GM23338 (cell line): ENCODE results near the gene LYPD4. TPM values are rescaled to one million over a fixed set of nuclear protein-coding genes. Genes with fewer than 3 reads are reported as not detected.

Experiments used
- ATAC-seq: fragments of 200-7000 bp; cut with Tn5 transposase; 3 replicates; pipeline ENCODE4 v1.9.1; 2020
- DNase-seq: peaks from one replicate; pipeline ENCODE4 v3.0.0-alpha.2; 2015; ENCODE audit warnings: low spot score
- H2AFZ ChIP-seq: fragments of 200-600 bp; sonication (generic); 2 replicates; pipeline ENCODE4 v1.8.0; 2016; ENCODE audit warnings: antibody characterized with exemption, mild to moderate bottlenecking, moderate library complexity
- H3F3A ChIP-seq: fragments of 200-600 bp; sonication (generic); replicated peaks from 2 replicates; pipeline ENCODE4 v1.8.0; 2017; ENCODE audit warnings: antibody characterized with exemption, mixed run types, low read depth
- H3K27ac ChIP-seq: fragments of 200-600 bp; sonication (generic); 2 replicates; pipeline ENCODE4 v1.6.1; 2016; ENCODE audit warnings: low read depth
- H3K27me3 ChIP-seq: fragments of 200-600 bp; sonication (generic); 2 replicates; pipeline ENCODE4 v1.8.0; 2016; ENCODE audit warnings: mild to moderate bottlenecking, mixed run types, moderate library complexity; ENCODE audit not compliant: insufficient read depth
- H3K36me3 ChIP-seq: fragments of 200-600 bp; sonication (generic); 2 replicates; pipeline ENCODE4 v1.8.0; 2016; ENCODE audit warnings: mild to moderate bottlenecking; ENCODE audit not compliant: insufficient read depth
- H3K4me1 ChIP-seq: fragments of 200-600 bp; sonication (generic); 2 replicates; pipeline ENCODE4 v1.8.0; 2016; ENCODE audit warnings: mild to moderate bottlenecking, moderate library complexity; ENCODE audit not compliant: insufficient read depth
- H3K4me2 ChIP-seq: fragments of 200-600 bp; sonication (generic); 2 replicates; pipeline ENCODE4 v1.7.1; 2017; ENCODE audit warnings: mixed run types
- H3K4me3 ChIP-seq: fragments of 200-600 bp; sonication (generic); 2 replicates; pipeline ENCODE4 v1.6.1; 2016; ENCODE audit warnings: mixed run types
- H3K79me2 ChIP-seq: fragments of 200-600 bp; sonication (generic); replicated peaks from 2 replicates; pipeline ENCODE4 v1.8.0; 2017; ENCODE audit warnings: mild to moderate bottlenecking; ENCODE audit not compliant: insufficient read depth
- H3K9me2 ChIP-seq: fragments of 200-600 bp; sonication (generic); 2 replicates; pipeline ENCODE4 v1.8.0; 2017; ENCODE audit not compliant: insufficient read depth
- H4K20me1 ChIP-seq: fragments of 200-600 bp; sonication (generic); replicated peaks from 2 replicates; pipeline ENCODE4 v1.8.0; 2017; ENCODE audit warnings: mild to moderate bottlenecking; ENCODE audit not compliant: insufficient read depth
- H3K27ac Mint-ChIP-seq: 2 replicates; pipeline ENCODE4 v1.8.0; 2020; ENCODE audit warnings: inconsistent platforms, mild to moderate bottlenecking, moderate library complexity, mixed read lengths
- H3K27me3 Mint-ChIP-seq: 3 replicates; pipeline ENCODE4 v1.8.0; 2022; ENCODE audit warnings: low read depth, mild to moderate bottlenecking, moderate library complexity, mixed read lengths, inconsistent platforms; ENCODE audit not compliant: insufficient read depth, poor library complexity
- H3K36me3 Mint-ChIP-seq: 3 replicates; pipeline ENCODE4 v1.8.0; 2021; ENCODE audit warnings: low read depth, mild to moderate bottlenecking, inconsistent platforms, moderate library complexity, mixed read lengths
- H3K4me1 Mint-ChIP-seq: 3 replicates; pipeline ENCODE4 v1.8.0; 2020; ENCODE audit warnings: mild to moderate bottlenecking, inconsistent platforms, mixed read lengths
- H3K4me3 Mint-ChIP-seq: 3 replicates; pipeline ENCODE4 v1.8.0; 2021; ENCODE audit warnings: moderate library complexity, mild to moderate bottlenecking, inconsistent platforms, mixed read lengths
- H3K9me3 Mint-ChIP-seq: 3 replicates; pipeline ENCODE4 v1.8.0; 2020; ENCODE audit warnings: moderate library complexity, mild to moderate bottlenecking, inconsistent platforms, mixed read lengths
- CREB1 ChIP-seq: fragments of 250-450 bp; sonication (Bioruptor Pico); IDR thresholded peaks from 2 replicates; pipeline ENCODE4 v1.5.0; 2020; ENCODE audit warnings: low read depth, mild to moderate bottlenecking, moderate library complexity
- ETS1 ChIP-seq: IDR thresholded peaks from 2 replicates; pipeline ENCODE4 v1.6.1; 2016; ENCODE audit warnings: antibody characterized with exemption
- EZH2 ChIP-seq: fragments of 200-600 bp; sonication (generic); IDR thresholded peaks from one replicate; pipeline ENCODE4 v1.8.0; 2017; ENCODE audit warnings: antibody characterized with exemption, mild to moderate bottlenecking, low read depth; ENCODE audit not compliant: unreplicated experiment
- EZH2phosphoT487 ChIP-seq: fragments of 200-600 bp; sonication (generic); IDR thresholded peaks from one replicate; pipeline ENCODE4 v1.8.1; 2018; ENCODE audit warnings: antibody characterized with exemption; ENCODE audit not compliant: unreplicated experiment
- JUNB ChIP-seq: IDR thresholded peaks from one replicate; pipeline ENCODE4 v1.6.1; 2016; ENCODE audit warnings: antibody characterized with exemption; ENCODE audit not compliant: unreplicated experiment
- NANOG ChIP-seq: IDR thresholded peaks from 2 replicates; pipeline ENCODE4 v1.6.1; 2016; ENCODE audit warnings: antibody characterized with exemption, borderline replicate concordance
- POLR2AphosphoS5 ChIP-seq: IDR thresholded peaks from 2 replicates; pipeline ENCODE4 v1.6.1; 2016; ENCODE audit warnings: antibody characterized with exemption, low read depth
- STAT1 ChIP-seq: IDR thresholded peaks from one replicate; pipeline ENCODE4 v1.6.1; 2016; ENCODE audit warnings: antibody characterized with exemption; ENCODE audit not compliant: unreplicated experiment
- polyA plus RNA-seq: library from polyadenylated mRNA; unstranded; fragments of >200 nt; fragmentation: Nextera tagmentation; extraction: Ambion mirVana; gene quantifications from 2 replicates; pipeline ENCODE4 v1.2.1, GENCODE V29; 2016
- total RNA-seq: library from RNA; depleted of rRNA; stranded (reverse); fragments of >200 nt; shearing (Covaris generic); gene quantifications from 2 replicates; pipeline ENCODE4 v1.2.3, GENCODE V29; 2014
- TF ChIP-seq, protein P1 (sequence below), 2 experiments: fragments of 200-600 bp in 1 of 2; sonication (generic) in 1 of 2; conservative IDR thresholded peaks; 2 replicates each; pipeline versions ENCODE4 v1.5.1 to v1.6.1; 2016 to 2017; ENCODE audit warnings: antibody characterized with exemption in 2 of 2, low read depth in 2 of 2, mild to moderate bottlenecking in 2 of 2, moderate library complexity in 1 of 2
- TF ChIP-seq, protein P2 (sequence below): IDR thresholded peaks from one replicate; pipeline ENCODE4 v1.6.1; 2018; ENCODE audit warnings: antibody characterized with exemption; ENCODE audit not compliant: unreplicated experiment

LYPD4 gene
- total and polyA plus RNA-seq, 2 experiments from 2014 or later = not detected

DNA sequence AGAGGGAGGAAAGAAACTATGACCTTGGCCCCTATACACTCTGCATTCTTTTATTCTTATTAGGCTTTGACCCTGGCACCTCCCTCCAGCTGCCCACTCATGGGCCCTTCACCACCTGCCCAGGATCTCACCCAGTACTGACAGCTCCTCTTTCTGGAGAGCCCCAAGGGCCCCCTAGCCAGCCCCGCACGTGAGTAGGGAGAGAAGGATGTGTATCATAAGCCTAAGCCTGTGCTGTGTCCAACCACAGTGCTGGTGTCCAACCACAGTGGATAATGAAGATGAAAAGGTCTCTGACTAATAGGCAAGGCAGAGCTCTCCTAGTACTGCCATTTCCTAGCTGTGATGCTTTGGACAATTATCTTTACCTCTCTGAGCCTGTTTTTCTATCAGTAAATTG, 4.6 kb upstream of the LYPD4 start:
- peaks cover 13% of the 10 kb centered on the region for H3K27me3 Mint-ChIP-seq
- Histone ChIP-seq H3K36me3 (no peaks in the 10 kb centered on the region), H3K4me3 (no peak overlapping the region), H3K27me3 (no peaks in the 10 kb centered on the region), H4K20me1 (no peaks in the 10 kb centered on the region), H2AFZ (no peak overlapping the region), H3K79me2 (no peaks in the 10 kb centered on the region), H3K4me2 (no peak overlapping the region), H3K9me2 (no peaks in the 10 kb centered on the region), H3F3A (no peaks in the 10 kb centered on the region), H3K4me1 (peaks cover 12% of the 10 kb centered on the region; the same call in 1 of the 2 replicates), H3K27ac (no peak overlapping the region)
- H3K4me3 Mint-ChIP-seq = no peak overlapping the region
- H3K36me3 Mint-ChIP-seq = peaks cover 3% of the 10 kb centered on the region; the same call in 2 of the 3 replicates
- no peak for ATAC-seq
- TF ChIP-seq EZH2 (no peak), CREB1 (CRISPR knock-in tag) (no peak), STAT1 (no peak), JUNB (no peak), POLR2AphosphoS5 (no peak), ETS1 (no peak), EZH2phosphoT487 (no peak)
- TF ChIP-seq, protein P1, sequence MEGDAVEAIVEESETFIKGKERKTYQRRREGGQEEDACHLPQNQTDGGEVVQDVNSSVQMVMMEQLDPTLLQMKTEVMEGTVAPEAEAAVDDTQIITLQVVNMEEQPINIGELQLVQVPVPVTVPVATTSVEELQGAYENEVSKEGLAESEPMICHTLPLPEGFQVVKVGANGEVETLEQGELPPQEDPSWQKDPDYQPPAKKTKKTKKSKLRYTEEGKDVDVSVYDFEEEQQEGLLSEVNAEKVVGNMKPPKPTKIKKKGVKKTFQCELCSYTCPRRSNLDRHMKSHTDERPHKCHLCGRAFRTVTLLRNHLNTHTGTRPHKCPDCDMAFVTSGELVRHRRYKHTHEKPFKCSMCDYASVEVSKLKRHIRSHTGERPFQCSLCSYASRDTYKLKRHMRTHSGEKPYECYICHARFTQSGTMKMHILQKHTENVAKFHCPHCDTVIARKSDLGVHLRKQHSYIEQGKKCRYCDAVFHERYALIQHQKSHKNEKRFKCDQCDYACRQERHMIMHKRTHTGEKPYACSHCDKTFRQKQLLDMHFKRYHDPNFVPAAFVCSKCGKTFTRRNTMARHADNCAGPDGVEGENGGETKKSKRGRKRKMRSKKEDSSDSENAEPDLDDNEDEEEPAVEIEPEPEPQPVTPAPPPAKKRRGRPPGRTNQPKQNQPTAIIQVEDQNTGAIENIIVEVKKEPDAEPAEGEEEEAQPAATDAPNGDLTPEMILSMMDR (conservative IDR thresholded peaks at IDR 0.05; ENCODE audit: low read depth in 2 of 2) = no peak
- TF ChIP-seq, protein P2, sequence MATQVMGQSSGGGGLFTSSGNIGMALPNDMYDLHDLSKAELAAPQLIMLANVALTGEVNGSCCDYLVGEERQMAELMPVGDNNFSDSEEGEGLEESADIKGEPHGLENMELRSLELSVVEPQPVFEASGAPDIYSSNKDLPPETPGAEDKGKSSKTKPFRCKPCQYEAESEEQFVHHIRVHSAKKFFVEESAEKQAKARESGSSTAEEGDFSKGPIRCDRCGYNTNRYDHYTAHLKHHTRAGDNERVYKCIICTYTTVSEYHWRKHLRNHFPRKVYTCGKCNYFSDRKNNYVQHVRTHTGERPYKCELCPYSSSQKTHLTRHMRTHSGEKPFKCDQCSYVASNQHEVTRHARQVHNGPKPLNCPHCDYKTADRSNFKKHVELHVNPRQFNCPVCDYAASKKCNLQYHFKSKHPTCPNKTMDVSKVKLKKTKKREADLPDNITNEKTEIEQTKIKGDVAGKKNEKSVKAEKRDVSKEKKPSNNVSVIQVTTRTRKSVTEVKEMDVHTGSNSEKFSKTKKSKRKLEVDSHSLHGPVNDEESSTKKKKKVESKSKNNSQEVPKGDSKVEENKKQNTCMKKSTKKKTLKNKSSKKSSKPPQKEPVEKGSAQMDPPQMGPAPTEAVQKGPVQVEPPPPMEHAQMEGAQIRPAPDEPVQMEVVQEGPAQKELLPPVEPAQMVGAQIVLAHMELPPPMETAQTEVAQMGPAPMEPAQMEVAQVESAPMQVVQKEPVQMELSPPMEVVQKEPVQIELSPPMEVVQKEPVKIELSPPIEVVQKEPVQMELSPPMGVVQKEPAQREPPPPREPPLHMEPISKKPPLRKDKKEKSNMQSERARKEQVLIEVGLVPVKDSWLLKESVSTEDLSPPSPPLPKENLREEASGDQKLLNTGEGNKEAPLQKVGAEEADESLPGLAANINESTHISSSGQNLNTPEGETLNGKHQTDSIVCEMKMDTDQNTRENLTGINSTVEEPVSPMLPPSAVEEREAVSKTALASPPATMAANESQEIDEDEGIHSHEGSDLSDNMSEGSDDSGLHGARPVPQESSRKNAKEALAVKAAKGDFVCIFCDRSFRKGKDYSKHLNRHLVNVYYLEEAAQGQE = no peak
- no peak overlapping the region for H3K27ac Mint-ChIP-seq
- peaks cover 12% of the 10 kb centered on the region for H3K4me1 Mint-ChIP-seq
- H3K9me3 Mint-ChIP-seq = peaks cover 12% of the 10 kb centered on the region; the same call in 2 of the 3 replicates
- no peak for DNase-seq

DNA sequence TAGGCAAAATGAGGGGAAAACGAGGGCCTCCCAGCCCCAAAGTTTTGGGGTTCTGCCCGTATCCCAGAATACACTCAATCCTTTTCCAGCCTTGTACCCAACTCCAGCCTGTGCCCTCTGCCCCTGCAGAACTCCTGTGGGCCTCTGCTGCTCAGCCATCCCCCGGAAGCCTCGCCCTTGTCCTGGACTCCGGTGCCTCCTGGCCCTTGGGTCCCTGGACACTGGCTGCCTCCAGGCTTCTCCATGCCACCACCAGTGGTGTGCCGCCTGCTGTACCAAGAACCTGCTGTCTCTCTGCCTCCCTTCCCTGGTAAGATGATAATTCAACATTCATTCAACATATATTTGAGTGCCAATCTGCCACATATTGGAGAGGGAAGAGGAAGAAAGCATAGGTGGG, 4.2 kb upstream of the LYPD4 start:
- no peak for DNase-seq
- H3K4me1 ChIP-seq = peaks cover 12% of the 10 kb centered on the region; the same call in 1 of the 2 replicates
- H3K4me3 ChIP-seq = no peak overlapping the region
- H3K79me2 ChIP-seq = no peaks in the 10 kb centered on the region
- H3K9me2 ChIP-seq = no peaks in the 10 kb centered on the region
- H4K20me1 ChIP-seq = no peaks in the 10 kb centered on the region
- H3F3A ChIP-seq = no peaks in the 10 kb centered on the region
- Mint-ChIP-seq H3K4me3 (no peak overlapping the region), H3K27me3 (peaks cover 15% of the 10 kb centered on the region), H3K36me3 (peaks cover 5% of the 10 kb centered on the region; the same call in 2 of the 3 replicates), H3K9me3 (peaks cover 14% of the 10 kb centered on the region; the same call in 2 of the 3 replicates), H3K27ac (no peak overlapping the region), H3K4me1 (peaks cover 12% of the 10 kb centered on the region)
- no peak overlapping the region for H2AFZ ChIP-seq
- H3K4me2 ChIP-seq = no peak overlapping the region
- H3K36me3 ChIP-seq = no peaks in the 10 kb centered on the region
- H3K27me3 ChIP-seq = no peaks in the 10 kb centered on the region
- ATAC-seq = no peak
- no peak overlapping the region for H3K27ac ChIP-seq
- TF ChIP-seq EZH2 = no peak
- TF ChIP-seq, protein P2 = no peak
- no peak for TF ChIP-seq CREB1 (CRISPR knock-in tag)
- no peak for TF ChIP-seq NANOG
- TF ChIP-seq EZH2phosphoT487 = no peak
- TF ChIP-seq, protein P1 (conservative IDR thresholded peaks at IDR 0.05; ENCODE audit: low read depth in 2 of 2) = no peak
